ENCODE measurements around the gene FERD3L.

FERD3L gene

DNA sequence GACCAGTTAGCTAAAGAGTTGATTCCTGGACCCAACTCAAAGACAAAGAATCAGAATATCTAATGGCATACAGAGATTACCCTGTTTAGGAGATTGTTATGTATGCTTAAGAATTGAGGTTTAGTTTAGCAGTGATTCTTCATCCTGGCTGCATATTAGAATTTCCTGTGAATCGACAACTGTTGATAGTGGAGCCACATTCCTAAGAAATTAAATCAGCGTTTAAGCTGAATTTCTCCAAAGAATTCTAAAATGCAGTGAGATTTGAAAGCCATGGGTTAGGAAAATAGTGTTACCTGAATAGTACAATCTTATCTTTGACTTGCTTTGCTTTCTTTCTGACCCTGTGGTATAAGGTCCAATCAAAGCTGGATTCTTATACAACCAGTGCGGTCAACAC, 16.4 kb upstream of the FERD3L start:
- no peak overlapping the region for H3K27ac Mint-ChIP-seq
- H3K4me3 Mint-ChIP-seq, result no peak overlapping the region
- H3K4me1 Mint-ChIP-seq, result no peaks in the 10 kb centered on the region
- TF ChIP-seq, protein P1, sequence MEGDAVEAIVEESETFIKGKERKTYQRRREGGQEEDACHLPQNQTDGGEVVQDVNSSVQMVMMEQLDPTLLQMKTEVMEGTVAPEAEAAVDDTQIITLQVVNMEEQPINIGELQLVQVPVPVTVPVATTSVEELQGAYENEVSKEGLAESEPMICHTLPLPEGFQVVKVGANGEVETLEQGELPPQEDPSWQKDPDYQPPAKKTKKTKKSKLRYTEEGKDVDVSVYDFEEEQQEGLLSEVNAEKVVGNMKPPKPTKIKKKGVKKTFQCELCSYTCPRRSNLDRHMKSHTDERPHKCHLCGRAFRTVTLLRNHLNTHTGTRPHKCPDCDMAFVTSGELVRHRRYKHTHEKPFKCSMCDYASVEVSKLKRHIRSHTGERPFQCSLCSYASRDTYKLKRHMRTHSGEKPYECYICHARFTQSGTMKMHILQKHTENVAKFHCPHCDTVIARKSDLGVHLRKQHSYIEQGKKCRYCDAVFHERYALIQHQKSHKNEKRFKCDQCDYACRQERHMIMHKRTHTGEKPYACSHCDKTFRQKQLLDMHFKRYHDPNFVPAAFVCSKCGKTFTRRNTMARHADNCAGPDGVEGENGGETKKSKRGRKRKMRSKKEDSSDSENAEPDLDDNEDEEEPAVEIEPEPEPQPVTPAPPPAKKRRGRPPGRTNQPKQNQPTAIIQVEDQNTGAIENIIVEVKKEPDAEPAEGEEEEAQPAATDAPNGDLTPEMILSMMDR (IDR thresholded peaks at IDR 0.05), result no peak
- H3K36me3 Mint-ChIP-seq (ENCODE audit: low read depth), result no peaks in the 10 kb centered on the region
- H3K27me3 Mint-ChIP-seq (ENCODE audit: low read depth, poor library complexity), result peaks cover 10% of the 10 kb centered on the region
- H3K9me3 Mint-ChIP-seq, result no peaks in the 10 kb centered on the region
- DNase-seq, result no peak

DNA sequence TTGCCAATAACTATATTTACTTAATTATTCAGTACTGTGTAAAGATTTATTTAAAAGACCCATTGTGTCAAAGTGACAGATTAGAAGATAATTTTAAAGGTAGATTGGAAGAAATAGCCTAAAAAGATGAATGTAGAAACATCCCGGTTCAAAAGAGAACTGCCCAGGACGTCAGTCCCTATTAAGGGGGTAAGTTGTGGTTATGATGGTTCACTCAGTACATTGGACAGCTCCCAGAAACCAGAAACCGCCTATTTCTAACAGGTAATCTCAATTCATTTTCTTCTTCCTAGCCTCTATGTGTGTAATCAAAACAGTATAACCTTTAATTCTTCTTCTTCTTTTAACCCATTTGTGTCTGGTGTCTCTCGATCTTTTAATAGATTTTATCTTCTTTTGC, 1.5 kb upstream of the FERD3L start:
- no peaks in the 10 kb centered on the region for H3K36me3 Mint-ChIP-seq (ENCODE audit: low read depth)
- H3K4me1 Mint-ChIP-seq, result peaks cover 23% of the 10 kb centered on the region
- peaks cover 5% of the 10 kb centered on the region for H3K9me3 Mint-ChIP-seq
- TF ChIP-seq, protein P1 (IDR thresholded peaks at IDR 0.05), result no peak
- H3K27me3 Mint-ChIP-seq (ENCODE audit: low read depth, poor library complexity), result peaks cover 73% of the 10 kb centered on the region
- DNase-seq, result peak; percentile 32
- H3K4me3 Mint-ChIP-seq, result no peak overlapping the region
- no peak overlapping the region for H3K27ac Mint-ChIP-seq

DNA sequence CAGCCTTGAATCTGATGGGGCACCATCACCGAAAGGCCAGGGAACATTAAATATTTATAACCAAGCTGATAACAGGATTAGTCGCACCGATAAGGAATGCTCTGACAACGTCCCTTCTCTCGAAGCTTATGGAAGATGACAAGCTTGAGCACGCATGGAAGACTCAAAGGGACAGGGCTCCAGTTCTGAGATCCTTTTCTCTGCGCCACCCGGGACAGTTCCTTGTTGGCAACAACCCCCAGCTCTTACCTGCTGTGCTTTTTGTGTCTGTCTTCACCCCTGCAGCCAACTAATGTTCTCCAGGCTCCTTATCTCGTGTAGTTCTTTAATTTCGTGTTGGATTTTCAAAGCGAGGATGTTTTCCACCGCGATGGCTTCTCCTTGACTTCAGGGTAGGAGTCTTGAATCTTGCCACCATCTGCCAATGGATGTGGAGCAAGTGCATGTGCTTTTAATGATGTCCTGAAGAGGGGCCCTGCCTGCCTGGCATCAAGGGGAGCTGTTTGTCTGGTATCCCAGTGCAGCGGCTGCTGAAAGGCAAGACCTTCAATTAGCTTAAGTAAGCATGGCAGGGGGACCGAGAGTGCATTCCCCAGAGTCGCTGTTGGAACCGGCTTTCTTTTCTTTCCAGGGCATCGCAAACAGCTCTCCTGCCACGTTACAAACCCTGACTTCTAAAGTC, 354 bp upstream of the FERD3L start:
- Mint-ChIP-seq H3K27ac (no peak overlapping the region), H3K9me3 (peaks cover 5% of the 10 kb centered on the region), H3K36me3 (ENCODE audit: low read depth) (no peaks in the 10 kb centered on the region), H3K27me3 (ENCODE audit: low read depth, poor library complexity) (peaks cover 74% of the 10 kb centered on the region), H3K4me3 (peak overlapping the region; percentile 82), H3K4me1 (peaks cover 23% of the 10 kb centered on the region)
- DNase-seq, result peak; percentile 3
- TF ChIP-seq, protein P1 (IDR thresholded peaks at IDR 0.05), result no peak

DNA sequence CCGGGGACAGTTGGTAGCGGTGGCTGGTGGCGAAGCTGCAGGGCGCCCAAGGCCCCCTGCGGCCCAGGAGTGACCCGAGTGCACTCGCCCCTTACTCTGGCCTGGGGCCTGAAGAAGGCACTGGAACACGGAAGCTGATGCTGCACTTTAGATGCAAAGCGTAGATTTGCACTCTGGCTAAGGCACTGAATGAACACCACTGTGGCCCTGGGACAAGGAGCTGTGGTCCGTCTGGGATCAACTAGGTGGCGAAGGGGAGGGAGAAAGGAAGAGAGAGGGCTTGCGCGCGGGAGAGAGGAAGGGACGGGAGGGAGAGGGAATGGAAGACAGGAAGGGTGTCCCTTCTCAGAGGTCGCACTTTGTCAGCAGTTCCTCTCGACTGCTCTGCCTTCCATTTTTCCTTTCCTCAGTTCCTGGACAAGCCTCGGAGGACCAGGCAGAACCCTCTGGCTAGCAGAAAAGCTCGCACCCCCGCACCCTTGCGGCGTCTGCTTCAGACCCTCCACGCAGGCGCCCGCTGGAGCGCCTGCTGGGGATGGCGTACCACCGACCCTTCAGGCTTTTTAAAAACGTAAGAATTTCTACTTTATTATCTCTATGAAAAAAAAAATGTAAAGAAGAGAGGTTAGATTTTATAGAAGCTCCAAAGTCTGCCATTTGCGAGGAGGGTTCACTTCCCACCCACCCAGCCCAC, 1.2 kb downstream of the FERD3L start:
- Mint-ChIP-seq H3K4me3 (peak overlapping the region; percentile 82), H3K27ac (no peak overlapping the region), H3K36me3 (ENCODE audit: low read depth) (no peaks in the 10 kb centered on the region), H3K27me3 (ENCODE audit: low read depth, poor library complexity) (peaks cover 72% of the 10 kb centered on the region), H3K4me1 (peaks cover 23% of the 10 kb centered on the region), H3K9me3 (peaks cover 5% of the 10 kb centered on the region)
- peak; percentile 24 for DNase-seq
- TF ChIP-seq, protein P1 (IDR thresholded peaks at IDR 0.05), result no peak

DNA sequence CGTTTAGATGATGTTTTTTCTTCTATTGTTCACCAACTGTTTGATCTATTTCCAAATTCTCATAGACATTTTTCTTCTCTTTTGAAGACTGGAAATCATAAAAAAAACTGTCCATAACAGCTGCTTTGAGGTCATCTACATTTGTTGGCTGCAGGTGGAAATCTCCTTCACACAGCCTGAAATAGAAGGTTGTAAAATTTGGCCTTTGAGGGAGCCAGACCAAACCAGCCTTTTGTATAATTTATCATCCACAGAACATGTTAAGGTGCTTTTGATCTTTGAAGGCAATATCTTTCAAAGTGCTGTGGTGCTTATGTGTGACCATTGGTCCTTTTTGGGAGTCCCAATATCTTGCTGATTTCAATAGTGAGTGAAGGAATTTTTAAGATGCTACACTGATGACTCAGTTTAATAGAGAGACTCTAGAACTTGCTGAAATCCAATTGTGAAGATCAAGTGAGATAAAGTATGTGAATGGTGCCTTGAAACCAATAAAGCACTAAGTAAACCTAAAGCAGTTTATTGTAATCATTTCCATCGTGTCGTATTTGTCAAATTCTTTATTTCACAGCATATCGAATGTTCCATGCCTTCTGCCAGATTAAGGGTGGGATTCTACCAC, 5.4 kb downstream of the FERD3L start:
- Mint-ChIP-seq H3K27me3 (ENCODE audit: low read depth, poor library complexity) (peaks cover 38% of the 10 kb centered on the region), H3K4me1 (peaks cover 13% of the 10 kb centered on the region), H3K9me3 (no peaks in the 10 kb centered on the region), H3K4me3 (no peak overlapping the region), H3K27ac (no peak overlapping the region), H3K36me3 (ENCODE audit: low read depth) (no peaks in the 10 kb centered on the region)
- TF ChIP-seq, protein P1 (IDR thresholded peaks at IDR 0.05), result no peak
- no peak for DNase-seq
